GM21526 (cell line): ENCODE data around the gene STEAP2.
"Not testable (repeated sequence)": the region's sequence is repeated elsewhere in the genome, so short reads cannot be mapped to it uniquely, and the experiment has no call there.

Experiments
- ATAC-seq: cut with Tn5 transposase; IDR thresholded peaks from one replicate; pipeline ENCODE4 v1.9.1; 2021; ENCODE audit warnings: moderate library complexity; ENCODE audit not compliant: unreplicated experiment, low FRiP score

STEAP2 gene

GRCh38 chr7:90232430-90232829 is 20.9 kb downstream of the STEAP2 start:
- no peak for ATAC-seq

DNA sequence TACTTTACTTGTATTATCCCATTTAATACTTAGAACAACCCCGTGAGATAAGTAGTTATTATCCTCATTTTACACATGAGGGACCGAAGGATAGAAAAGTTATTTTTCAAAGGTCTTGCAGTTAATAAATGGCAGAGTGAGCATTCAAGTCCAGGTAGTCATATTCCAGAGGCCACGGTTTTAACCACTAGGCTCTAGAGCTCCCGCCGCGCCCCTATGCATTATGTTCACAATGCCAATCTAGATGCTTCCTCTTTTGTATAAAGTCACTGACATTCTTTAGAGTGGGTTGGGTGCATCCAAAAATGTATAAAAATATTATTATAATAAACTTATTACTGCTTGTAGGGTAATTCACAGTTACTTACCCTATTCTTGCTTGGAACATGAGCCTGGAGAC is 22.0 kb downstream of the STEAP2 start:
- ATAC-seq = no peak

DNA sequence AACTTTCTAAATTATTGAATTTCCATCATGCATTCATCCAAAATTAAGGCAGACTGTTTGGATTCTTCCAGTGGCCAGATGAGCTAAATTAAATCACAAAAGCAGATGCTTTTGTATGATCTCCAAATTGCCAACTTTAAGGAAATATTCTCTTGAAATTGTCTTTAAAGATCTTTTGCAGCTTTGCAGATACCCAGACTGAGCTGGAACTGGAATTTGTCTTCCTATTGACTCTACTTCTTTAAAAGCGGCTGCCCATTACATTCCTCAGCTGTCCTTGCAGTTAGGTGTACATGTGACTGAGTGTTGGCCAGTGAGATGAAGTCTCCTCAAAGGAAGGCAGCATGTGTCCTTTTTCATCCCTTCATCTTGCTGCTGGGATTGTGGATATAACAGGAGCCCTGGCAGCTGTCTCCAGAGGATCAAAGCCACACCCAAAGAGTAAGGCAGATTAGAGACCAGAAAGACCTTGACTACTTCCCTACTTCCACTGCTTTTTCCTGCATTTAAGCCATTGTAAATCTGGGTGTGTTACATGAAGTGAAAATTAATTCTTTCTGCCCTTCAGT is 25.3 kb downstream of the STEAP2 start:
- ATAC-seq = no peak

DNA sequence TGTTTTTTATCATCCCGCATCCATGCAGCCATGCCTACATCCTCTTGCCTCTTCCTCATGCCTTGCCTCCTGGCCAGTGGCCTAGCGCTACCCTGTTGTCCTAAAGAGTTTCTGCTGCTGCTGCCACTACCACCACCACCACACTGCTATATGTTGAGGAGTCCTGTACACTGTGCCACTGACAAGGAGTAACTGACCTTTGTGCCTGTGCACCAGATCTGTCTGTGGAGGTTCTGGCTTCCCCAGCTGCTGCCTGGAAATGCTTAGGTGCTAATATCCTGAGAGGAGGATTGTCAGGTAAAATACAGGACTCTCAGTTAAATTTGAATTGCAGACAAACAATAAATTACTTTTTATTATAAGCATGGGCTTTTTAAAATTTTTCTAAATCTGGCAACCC is 26.5 kb downstream of the STEAP2 start:
- no peak for ATAC-seq

GRCh38 chr7:90238583-90238982 is 27.0 kb downstream of the STEAP2 start:
- ATAC-seq = no peak

DNA sequence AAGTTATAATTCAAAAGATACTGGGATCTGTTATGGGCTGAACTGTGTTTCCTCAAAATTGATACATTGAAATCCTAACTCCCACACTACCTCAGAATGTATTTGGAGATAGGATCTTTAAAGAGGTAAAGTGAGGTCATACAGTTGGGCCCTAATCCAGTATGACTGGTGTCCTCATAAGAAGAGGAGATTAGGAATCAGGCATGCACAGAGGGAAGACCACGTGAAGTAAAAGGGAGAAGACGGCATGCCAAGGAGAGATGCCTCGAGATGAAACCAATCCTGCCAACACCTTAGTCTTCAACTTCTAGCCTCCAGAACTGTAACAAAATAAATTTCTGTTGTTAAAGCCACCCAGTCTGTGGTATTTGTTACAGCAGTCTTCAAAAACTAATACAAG is 27.5 kb downstream of the STEAP2 start:
- no peak for ATAC-seq

DNA sequence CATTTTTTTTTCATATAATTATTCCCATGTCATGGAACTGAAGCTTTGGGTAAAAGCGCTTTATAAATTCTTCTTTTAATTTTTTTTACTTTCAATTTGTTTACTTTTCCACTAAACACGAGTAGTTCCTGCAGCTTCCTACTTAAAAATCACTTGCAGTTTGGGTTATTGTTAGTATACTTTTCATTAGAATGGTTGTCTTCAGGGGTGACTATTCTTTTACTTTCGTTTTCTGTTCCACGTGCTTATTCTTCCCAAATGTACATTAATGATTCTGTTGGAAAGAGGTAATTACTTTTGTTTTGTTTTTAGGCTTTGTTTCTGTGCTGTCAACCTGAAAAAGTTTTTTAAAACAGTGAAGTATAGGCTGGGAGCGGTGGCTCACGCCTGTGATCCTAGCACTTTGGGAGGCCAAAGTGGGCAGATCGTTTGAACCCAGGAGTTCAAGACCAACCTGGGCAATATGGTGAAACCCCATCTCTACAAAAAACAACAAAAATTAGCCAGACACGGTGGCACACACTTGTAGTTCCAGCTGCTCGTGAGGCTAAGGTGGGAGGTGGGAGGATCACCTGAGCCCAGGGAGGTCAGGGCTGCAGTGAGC is 28.2 kb downstream of the STEAP2 start:
- no peak for ATAC-seq

DNA sequence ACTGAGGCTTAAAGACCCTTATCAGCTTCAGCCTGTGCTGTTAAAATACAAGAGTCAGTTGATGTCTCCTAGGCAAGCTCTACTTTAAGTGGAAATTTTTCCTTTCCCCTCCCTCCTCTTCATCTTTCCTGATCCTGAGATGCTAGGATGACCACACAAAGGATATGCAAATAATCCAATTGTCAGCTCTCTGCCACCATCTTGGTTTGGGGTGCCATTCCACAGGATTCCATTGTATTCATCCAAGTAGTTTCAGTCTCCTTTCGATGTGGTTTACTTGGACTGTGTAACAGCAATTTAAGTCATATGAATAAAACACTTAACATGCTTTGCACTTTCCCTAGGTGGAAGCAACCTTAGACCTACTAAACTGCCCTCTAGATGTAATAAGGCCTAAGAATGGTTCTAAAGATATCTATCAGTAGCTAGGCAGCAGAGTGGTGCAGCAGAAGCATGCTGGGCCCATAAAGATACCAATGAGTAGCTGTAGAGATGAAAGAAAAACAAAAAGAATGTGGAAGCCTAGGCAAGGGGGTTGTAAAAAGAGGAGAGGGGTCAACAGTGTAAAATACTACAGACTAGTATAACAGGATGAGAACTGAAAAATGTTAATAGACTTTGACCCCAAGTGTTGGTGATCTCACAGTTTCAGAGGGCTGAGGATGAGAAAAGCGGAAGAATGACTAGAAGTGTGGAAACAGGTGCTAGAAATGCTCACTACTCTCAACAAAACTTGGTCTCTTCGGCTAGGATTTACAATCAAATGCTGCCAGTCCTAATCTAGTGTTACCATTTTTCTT is 31.0 kb downstream of the STEAP2 start:
- ATAC-seq = peak; percentile 87

DNA sequence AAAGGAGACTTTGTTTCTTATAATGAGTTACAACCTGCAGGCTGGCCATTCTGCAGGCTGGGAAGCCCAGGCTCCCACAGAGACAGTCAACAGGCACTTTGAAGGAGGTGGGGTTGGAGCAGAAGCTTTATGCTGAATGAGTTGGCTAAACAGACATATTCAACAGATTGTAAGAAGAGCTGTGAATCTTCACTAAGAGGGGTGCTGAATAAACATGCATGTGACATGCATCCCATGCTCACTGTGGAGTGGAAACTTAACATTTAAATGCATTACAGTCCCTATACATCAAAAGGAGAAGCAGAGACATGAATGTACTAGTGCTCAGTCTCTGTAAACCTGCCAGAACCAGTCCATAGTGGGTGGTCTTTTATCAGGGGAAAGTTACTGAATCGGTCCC is 32.0 kb downstream of the STEAP2 start:
- ATAC-seq = no peak

DNA sequence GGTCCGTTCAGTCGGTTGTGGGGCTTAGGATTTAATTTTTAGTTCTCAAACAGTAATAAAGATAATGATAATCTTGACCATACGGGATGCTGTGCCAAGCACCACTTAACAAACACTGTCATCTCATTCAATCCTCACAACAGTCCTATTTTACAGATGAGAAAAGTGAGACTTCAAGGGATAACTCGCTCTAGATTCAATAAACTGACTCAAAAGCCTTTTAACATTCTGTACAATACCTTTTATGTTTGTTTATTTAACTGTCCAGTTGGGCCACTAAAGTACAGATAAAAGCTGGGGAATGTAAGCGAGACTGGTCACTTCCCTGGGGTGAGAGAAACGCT is 33.0 kb downstream of the STEAP2 start:
- ATAC-seq = no peak

- peak; percentile 79 for ATAC-seq
Observed at GRCh38 chr7:90244909-90245851, 33.6 kb downstream of the STEAP2 start, which contains the start of gene CFAP69. Gene CFAP69 (plus strand): TSS chr7:90245174. CDS start chr7:90245425, 251 bp downstream.

- ATAC-seq = no peak
Observed at GRCh38 chr7:90246171-90246570, 34.6 kb downstream of the STEAP2 start.

DNA sequence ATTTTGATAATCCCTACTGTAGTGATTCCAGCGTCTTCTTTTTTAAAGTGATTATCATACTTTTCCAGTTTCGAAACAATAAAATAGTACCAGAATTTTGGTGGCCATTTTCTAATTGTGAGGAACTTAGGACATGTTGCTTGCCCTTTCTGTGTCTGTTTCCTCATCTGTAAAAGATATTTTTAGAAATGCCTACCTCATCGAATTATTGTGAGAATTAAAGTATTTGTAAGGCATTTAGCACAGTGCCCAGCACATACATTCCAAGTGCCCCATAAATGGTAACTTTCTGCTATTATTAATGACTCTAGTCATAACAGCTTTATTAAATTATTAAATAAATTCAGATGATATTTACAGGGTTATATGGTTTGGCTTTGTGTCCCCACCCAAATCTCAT is 37.2 kb downstream of the STEAP2 start:
- no peak for ATAC-seq

- ATAC-seq = no peak
Observed at GRCh38 chr7:90250601-90251303, 39.2 kb downstream of the STEAP2 start.

DNA sequence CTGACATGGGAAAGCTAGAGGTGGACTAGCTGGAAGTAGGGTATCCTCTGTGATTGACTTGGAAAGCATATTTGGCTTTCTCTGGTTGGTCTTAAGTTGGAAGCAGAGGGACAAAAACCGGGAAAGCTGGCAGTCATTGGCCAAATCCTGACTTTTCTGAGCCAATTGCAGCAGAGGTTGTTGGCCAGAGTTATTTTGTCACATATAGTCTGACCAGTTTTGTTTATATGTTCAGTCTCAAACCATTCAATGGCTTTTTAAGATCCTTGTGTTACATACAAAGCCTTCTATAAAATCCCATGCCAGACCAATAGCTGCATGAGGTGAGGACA is 39.7 kb downstream of the STEAP2 start:
- ATAC-seq = no peak

- ATAC-seq = not testable (repeated sequence)
Observed at GRCh38 chr7:90256011-90256410, 44.5 kb downstream of the STEAP2 start.

DNA sequence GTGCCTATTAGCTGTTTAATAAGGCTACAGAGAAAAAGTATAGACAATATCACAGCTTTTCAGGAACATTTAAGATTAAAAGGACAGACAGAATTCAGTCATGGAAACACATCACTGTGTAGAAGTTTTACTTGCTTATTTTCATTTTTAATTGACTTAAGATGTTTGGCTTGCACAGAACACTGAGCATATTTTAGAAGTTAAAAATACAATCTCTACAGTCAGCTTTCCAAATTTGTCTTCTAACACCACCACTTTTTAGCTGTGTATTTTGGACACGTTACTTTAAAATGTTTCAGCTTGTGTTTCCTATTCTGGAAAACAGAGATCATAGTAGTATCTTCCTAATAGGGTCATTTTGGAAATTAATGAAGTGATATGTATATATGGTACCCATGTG is 45.2 kb downstream of the STEAP2 start:
- no peak for ATAC-seq

- ATAC-seq = no peak
Observed at GRCh38 chr7:90261441-90261840, 49.9 kb downstream of the STEAP2 start.

GRCh38 chr7:90262438-90262837 is 50.9 kb downstream of the STEAP2 start:
- ATAC-seq = peak; percentile 84

GRCh38 chr7:90266808-90267207 is 55.3 kb downstream of the STEAP2 start:
- no peak for ATAC-seq
